ENCODE data around the gene SORCS1.

Gene SORCS1

DNA sequence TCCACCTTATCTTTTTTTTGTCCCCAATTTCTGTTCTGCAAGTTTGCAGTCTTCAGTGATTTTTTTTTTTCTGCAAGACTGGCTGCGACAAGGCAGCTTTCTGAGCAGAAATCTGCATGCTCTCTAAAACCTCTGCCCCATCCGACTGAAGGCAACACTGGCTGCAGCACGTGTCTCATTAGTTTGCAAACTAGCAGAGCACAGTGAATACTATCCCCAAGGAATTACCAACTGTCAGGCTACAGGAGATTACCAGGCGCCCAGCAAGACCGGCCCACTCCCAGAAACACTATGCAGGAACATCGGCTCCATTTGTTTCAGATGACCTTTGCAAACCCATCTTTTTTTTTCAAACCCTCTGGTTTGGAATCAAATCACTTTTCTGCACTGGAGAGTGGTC, 538.8 kb downstream of the SORCS1 start:
- in situ Hi-C loops (cut with HindIII; ENCODE audit: low sequenced_read_pairs) = no loop called here
- H3K4me3 ChIP-seq (ENCODE audit: low read depth, low read length) = no peak overlapping the region
- DNase-seq (ENCODE audit: low read depth, low spot score) = no peak
- TF ChIP-seq, protein P1, sequence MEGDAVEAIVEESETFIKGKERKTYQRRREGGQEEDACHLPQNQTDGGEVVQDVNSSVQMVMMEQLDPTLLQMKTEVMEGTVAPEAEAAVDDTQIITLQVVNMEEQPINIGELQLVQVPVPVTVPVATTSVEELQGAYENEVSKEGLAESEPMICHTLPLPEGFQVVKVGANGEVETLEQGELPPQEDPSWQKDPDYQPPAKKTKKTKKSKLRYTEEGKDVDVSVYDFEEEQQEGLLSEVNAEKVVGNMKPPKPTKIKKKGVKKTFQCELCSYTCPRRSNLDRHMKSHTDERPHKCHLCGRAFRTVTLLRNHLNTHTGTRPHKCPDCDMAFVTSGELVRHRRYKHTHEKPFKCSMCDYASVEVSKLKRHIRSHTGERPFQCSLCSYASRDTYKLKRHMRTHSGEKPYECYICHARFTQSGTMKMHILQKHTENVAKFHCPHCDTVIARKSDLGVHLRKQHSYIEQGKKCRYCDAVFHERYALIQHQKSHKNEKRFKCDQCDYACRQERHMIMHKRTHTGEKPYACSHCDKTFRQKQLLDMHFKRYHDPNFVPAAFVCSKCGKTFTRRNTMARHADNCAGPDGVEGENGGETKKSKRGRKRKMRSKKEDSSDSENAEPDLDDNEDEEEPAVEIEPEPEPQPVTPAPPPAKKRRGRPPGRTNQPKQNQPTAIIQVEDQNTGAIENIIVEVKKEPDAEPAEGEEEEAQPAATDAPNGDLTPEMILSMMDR (IDR thresholded peaks at IDR 0.05; ENCODE audit: low read depth, low read length) = no peak

- no peak overlapping the region for H3K4me3 ChIP-seq (ENCODE audit: low read depth, low read length)
- in situ Hi-C loops (cut with HindIII; ENCODE audit: low sequenced_read_pairs) = no loop called here
- TF ChIP-seq, protein P1 (IDR thresholded peaks at IDR 0.05; ENCODE audit: low read depth, low read length) = no peak
- no peak for DNase-seq (ENCODE audit: low read depth, low spot score)
Observed at GRCh38 chr10:106619346-106619745, 545.2 kb downstream of the SORCS1 start.

DNA sequence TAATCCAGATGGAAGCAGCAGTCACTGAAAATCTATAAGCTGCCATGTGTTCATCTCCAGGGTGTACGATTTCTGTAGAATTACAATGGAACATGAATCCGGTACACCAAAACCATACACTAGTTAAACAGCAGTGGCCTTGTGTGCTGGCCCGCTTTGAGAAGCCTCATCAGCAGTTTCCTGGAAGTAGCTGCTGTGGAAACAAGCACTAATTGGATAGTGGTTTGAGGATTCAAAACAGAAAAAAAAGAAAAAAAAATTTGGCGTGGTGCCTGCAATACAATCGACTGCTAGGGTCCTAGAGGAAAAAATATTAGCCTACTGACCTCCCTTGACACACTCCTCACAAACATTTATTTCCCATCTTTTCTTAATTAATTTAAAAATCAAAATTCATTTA, 545.9 kb downstream of the SORCS1 start:
- TF ChIP-seq, protein P1 (IDR thresholded peaks at IDR 0.05; ENCODE audit: low read depth, low read length) = no peak
- in situ Hi-C loops (cut with HindIII; ENCODE audit: low sequenced_read_pairs) = no loop called here
- no peak overlapping the region for H3K4me3 ChIP-seq (ENCODE audit: low read depth, low read length)
- DNase-seq (ENCODE audit: low read depth, low spot score) = no peak

DNA sequence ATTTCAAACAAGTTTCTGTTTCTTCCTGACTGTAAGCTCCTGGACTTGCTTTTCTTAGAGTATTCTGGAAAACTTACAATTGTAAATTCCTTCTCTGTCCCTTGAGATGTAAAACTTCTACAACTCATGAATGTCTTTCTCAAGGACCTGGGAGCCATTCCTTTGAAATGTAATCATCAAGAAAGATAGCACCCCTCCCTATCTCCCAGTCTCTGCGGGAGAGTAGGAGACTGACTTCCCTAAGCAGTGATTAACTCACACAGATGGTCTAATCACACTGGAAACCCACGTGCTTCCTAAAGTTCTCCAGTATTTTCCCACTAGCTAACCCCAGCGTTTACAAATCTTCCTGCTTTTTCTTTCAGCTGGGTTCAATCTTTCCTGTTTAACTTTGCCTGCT, 549.4 kb downstream of the SORCS1 start:
- peak; percentile 31 for DNase-seq (ENCODE audit: low read depth, low spot score)
- in situ Hi-C loops (cut with HindIII; ENCODE audit: low sequenced_read_pairs) = no loop called here
- TF ChIP-seq, protein P1 (IDR thresholded peaks at IDR 0.05; ENCODE audit: low read depth, low read length) = no peak
- H3K4me3 ChIP-seq (ENCODE audit: low read depth, low read length) = no peak overlapping the region

- in situ Hi-C loops (cut with HindIII; ENCODE audit: low sequenced_read_pairs) = no loop called here
- DNase-seq (ENCODE audit: low read depth, low spot score) = no peak
- TF ChIP-seq, protein P1 (IDR thresholded peaks at IDR 0.05; ENCODE audit: low read depth, low read length) = no peak
- H3K4me3 ChIP-seq (ENCODE audit: low read depth, low read length) = no peak overlapping the region
Observed at GRCh38 chr10:106614293-106614692, 550.2 kb downstream of the SORCS1 start.

DNA sequence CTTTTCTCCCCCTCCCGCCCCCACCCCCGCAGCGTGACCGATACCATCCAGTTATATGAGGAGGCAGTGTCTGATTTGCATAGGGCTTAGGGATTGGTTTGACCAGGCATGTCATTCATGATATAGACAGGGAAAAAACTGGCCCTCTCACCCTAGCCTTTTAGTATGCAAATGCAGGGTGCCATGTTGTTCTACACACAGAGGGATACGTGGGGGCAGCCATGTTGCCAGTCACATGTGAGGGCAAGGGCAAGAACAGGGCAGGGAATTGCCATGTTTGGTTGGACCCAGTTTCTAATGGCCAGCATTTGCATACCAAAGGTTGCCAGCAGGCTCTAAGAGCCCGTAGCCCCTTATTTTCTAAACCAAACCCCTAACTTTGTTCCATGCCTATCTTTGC, 552.1 kb downstream of the SORCS1 start:
- DNase-seq (ENCODE audit: low read depth, low spot score) = no peak
- in situ Hi-C loops (cut with HindIII; ENCODE audit: low sequenced_read_pairs) = no loop called here
- no peak overlapping the region for H3K4me3 ChIP-seq (ENCODE audit: low read depth, low read length)
- TF ChIP-seq, protein P1 (IDR thresholded peaks at IDR 0.05; ENCODE audit: low read depth, low read length) = no peak

Measured in astrocyte of the spinal cord (primary cell).